Measurements from ENCODE around the gene SMAD7.
A peak's percentile ranks its signal among the peaks of the same experiment; 100 is the strongest.

SMAD7 gene

DNA sequence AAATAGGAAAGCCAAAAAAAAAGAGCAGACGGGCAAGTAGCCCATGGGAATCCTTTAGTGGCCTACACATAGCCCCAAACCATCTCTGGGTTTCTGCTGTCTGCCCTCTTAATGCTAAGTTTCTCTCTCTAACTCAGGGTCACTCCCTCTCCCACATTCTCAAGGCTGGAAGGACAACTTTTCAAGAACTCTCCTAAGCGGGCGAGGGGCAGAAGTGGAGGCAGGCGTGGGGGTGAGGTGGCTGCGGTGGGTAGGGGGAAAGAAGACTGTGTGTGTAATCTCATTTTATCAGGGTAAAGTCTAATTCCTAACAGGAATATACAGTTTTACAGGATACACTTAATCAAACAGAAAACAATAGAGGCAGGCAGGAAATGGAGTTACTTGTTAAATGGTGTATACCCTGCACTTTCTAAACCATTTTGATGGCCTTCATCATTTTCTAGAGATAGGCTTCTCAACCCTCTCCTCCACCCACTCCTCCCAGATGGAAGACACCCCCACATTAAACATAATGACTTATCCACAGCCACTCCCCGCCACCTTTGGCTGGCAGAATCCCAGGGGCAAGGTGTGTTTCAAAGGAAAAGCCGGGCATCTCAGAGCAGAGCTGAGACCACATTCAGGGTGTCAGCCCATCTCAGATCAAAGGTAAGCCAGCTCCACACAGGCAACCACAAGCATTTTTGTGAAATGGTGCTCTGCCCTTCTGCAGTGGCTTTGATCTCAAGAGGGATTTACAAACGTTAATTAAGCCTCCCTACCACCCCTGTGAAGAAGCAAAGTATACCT lies 6.8 kb downstream of the SMAD7 start:
- DNase-seq, result peak; percentile 49

DNA sequence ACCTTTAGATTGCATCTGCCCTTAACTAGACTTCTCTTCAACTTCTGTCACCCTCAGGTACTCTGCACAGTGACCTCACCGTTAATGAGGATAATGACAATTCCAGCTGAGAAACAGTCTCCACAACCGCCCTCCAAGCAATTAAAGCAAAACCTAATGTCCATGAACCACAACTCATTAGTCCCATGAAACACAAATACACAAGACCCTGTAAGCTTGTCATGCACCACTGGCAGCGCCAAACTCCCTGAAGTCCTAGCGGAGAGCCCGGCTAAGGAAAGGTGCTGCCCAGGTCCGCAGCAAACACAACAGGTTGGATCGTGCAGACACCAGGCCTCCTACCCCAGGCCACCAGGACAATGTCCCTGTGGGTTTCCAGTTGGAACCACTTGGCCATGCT lies 7.4 kb downstream of the SMAD7 start:
- no peak for DNase-seq

GRCh38 chr18:48942554-48943261 lies 8.1 kb downstream of the SMAD7 start:
- no peak for DNase-seq

DNA sequence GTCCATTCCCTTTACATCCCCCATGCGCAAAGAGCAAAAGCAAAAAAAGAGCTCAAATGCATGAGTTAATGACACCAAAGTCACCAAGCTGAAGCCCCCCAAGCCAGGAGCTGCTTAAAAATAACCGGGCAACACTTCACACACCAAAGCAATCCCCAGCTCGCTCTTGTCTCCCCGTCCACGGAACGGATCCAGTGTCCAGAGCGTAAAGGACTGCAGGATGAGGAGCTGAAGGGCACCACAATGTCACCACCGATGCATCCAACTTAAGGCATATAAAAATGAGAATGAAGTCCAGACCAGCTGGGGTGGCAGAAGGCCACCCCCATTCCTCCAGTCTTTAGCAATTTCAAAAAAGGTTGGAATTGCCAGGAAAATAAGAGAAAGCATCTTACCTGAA lies 8.7 kb downstream of the SMAD7 start:
- DNase-seq, result no peak

GRCh38 chr18:48941672-48942071 lies 9.1 kb downstream of the SMAD7 start:
- no peak for DNase-seq

- DNase-seq, result peak; percentile 94
Observed at GRCh38 chr18:48940854-48941611, 9.7 kb downstream of the SMAD7 start.

DNA sequence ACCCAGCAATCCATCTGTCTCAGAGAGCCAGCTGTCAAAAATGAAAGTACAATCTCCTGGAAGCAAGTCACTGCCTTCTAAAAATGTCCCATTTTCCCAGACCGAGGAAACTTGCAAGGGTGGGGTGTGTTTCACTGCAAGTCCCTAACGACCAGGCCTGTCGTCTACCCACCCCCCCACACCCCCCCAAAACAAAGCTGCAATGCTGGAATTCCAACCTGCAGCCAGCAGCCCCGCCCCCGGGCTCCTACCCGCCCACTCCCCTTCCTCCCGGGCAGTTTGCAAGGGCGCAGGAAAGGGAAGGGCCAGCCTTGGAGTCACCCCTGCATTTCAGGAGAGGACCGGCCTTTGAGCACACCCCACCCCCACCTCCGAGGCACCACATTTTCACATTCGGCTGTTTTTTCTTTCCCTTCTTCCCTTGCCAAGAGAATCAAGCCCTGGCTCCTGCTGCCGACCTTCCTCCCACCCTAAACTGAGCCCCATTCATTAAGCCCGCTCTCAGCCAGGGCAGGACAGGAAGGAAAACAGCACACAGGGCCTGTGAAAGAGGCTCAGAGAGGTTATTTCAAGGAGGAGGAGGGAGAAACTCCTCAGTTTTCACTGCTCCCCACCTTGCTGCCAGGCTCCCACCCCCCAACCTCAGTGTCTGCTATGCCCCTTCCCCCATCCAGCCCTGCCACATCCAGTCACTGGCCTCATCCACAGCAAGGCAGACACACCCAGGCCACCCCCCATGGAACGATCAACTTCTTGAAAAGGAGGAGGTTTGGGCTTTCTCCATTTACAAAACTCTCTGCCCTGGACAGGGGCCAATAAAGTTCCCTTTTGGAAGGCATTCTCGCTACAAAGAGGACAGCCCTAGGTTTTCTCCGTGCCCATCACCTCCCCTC lies 11.3 kb downstream of the SMAD7 start:
- no peak for DNase-seq

- DNase-seq, result no peak
Observed at GRCh38 chr18:48938827-48939204, 11.9 kb downstream of the SMAD7 start.

DNA sequence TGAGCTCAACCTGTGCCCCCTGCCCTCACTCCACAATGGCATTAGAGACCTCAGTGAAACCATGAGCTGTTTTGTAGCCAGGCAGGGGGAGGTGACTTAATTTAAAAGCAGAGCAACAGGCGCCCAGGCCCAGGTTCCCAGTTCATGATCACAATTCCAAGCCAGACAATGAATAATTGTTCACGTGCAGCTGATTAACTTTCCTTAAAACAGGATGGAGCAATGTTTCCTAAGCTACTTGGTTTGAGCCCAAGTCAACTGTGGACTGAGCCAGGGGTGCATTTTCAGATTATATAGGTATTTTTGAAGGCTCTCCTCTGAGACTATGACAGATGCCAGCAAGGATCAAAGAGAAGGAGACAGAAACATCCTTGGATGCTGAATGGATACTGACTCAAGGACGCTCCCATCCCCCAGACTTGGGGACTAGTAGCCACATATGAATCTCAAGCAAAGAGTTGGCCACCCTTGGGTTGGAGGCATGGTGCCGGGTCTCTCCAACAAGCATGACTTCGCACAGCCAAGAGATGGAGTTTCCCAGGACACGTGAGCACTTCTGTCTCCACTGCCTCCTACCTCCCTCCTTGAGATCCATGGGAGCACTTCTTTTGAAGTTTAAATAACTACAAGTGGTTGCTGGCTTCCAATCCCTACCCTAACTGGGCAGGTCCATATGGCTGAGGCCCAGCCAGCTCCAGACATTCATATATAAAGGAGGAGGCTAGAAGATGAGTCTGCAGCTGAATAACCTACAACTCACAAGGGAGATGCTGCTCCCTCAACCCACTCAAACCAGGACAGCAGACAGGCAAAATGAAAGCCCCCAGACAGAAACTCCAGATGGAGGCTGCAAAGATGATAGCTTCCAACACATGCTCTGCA lies 12.7 kb downstream of the SMAD7 start:
- no peak for DNase-seq

DNA sequence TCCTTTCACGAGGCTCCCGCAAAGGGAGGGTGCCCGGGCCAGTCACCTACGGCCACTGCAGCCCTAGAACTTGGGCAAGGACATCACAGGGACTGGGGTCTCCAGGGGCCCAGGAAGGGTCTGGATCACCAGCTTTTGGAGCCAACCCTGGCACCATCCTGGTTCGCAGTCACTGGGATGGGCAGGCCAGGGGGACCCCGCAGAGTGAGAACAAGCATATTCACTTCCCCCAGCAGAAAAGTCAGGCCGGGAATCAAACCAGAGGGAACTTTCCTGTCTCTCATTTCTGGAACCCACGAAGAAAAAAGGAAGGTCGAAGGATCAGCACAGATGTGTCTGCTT lies 15.4 kb downstream of the SMAD7 start:
- no peak for DNase-seq

GRCh38 chr18:48934723-48935432 lies 15.9 kb downstream of the SMAD7 start:
- DNase-seq, result no peak

GRCh38 chr18:48934415-48934722 lies 16.4 kb downstream of the SMAD7 start:
- no peak for DNase-seq

- DNase-seq, result no peak
Observed at GRCh38 chr18:48933578-48934414, 17.0 kb downstream of the SMAD7 start.

- DNase-seq, result no peak
Observed at GRCh38 chr18:48932822-48933510, 17.8 kb downstream of the SMAD7 start.

- DNase-seq, result no peak
Observed at GRCh38 chr18:48932462-48932818, 18.3 kb downstream of the SMAD7 start.

DNA sequence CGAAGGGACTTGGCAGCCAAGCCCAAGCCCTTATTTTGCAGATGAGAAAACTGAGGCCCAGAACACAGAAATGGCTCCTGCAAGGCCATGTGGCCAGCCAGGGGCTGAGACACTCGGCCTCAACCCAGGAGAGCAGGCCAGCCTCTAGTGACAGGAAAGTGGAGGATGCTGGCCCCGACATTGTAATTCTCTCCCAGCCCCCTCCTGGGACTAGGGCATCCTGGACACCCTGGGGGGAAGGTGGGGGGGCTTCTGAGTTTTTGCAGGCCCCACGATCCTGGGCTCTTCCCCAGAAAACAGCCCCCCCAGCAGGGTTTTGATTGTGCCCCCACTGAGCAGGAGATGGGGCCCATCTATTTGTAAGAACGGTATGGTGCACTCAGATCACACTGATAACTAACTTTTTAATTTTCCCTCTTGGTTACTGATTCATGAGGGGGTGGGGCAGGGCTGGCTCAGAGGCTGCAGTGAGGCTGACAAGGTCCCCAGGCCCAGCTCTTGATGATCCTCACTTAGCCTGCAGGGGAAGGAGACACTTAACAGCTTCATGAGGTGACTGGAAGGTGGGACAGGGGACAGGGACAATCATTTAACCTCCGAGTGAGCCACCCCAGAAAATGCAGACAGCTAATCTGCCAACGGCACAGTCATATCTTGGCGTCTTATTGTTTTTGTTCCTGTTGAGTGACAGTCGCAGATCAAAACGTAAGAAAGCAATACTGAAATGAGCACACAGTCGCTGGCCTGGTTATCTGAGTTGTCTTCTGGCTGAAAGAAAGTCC lies 18.9 kb downstream of the SMAD7 start:
- no peak for DNase-seq

DNA sequence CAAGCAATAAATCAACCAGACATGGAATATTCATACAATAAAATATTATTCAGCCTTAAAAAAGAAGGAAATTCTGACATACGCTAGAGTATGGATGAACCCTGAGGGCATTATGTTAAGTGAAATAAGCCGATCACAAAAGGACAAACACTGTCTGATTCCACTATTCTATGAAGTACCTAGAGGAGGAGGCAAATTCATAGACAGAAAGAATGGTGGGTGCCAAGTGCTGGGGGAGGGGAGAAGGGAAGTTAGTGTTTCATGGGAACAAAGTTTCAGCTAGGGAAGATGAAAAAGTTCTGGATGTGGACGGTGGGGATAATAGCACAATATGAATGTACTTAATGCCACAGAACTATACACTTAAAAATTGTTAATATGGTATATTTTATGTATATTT lies 19.8 kb downstream of the SMAD7 start:
- DNase-seq, result no peak

DNA sequence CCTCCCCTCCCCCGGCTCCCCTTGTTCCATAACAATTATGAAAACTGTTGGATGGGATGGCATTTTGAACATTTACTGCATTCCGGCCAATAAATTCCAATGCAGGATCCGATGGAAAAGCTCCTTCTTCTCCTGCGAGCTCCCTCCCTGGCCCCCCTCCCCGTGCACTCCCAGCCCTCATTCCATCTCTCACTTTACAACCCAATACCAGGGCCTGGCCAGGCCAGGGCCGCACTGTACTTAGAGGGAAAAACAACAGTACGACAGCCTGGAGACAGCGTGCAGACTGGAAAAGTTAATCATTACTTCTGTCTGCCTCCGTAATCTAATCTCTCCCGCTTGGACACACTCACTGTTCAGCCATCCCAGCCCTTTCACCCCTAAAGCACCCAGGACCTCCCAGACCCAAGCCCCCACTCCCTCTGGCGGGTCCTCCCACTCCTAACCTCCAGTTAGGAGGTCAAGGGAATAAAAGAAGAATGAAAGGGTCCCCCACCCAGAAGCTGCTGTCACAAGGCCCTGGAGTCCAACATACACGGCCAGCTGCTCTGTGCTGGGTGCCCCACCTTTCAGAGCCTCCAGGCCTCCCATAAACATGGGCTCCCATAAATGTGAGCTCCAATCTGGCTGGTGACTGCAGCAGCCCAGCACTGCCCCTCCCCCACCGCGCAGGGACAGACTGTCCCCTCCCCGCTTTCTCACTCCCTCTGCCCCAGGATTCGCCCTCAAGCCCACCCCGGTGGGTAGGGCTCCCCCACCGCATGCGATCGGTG lies 20.6 kb downstream of the SMAD7 start:
- no peak for DNase-seq
